HCEC 1CT (cell line): ENCODE results near the gene RAI14.
"Not testable (repeated sequence)": the region's sequence is repeated elsewhere in the genome, so short reads cannot be mapped to it uniquely, and the experiment has no call there.

Experiments
- DNase-seq: peaks from one replicate; pipeline ENCODE4 v3.0.0-alpha.2; 2017

RAI14 gene

GRCh38 chr5:34736445-34737115, 80.5 kb downstream of the RAI14 start:
- DNase-seq = no peak

- no peak for DNase-seq
Measured at GRCh38 chr5:34737731-34738130, 81.6 kb downstream of the RAI14 start.

- no peak for DNase-seq
Measured at GRCh38 chr5:34738381-34738780, 82.3 kb downstream of the RAI14 start.

- DNase-seq = no peak
Measured at GRCh38 chr5:34740389-34740806, 84.3 kb downstream of the RAI14 start.

GRCh38 chr5:34742061-34742460, 85.9 kb downstream of the RAI14 start:
- DNase-seq = no peak

- peak; percentile 78 for DNase-seq
Measured at GRCh38 chr5:34743878-34744277, 87.8 kb downstream of the RAI14 start.

- DNase-seq = no peak
Measured at GRCh38 chr5:34748431-34748830, 92.3 kb downstream of the RAI14 start.

- peak; percentile 82 for DNase-seq
Measured at GRCh38 chr5:34749431-34749873, 93.3 kb downstream of the RAI14 start.

GRCh38 chr5:34750206-34750605, 94.1 kb downstream of the RAI14 start:
- no peak for DNase-seq

- DNase-seq = no peak
Measured at GRCh38 chr5:34751807-34752736, 95.9 kb downstream of the RAI14 start.

- peak; percentile 57 for DNase-seq
Measured at GRCh38 chr5:34753236-34753635, 97.1 kb downstream of the RAI14 start.

GRCh38 chr5:34755926-34756325, 99.8 kb downstream of the RAI14 start:
- DNase-seq = no peak

- no peak for DNase-seq
Measured at GRCh38 chr5:34756781-34757624, 100.9 kb downstream of the RAI14 start.

- no peak for DNase-seq
Measured at GRCh38 chr5:34758514-34758913, 102.4 kb downstream of the RAI14 start.

GRCh38 chr5:34759213-34759612, 103.1 kb downstream of the RAI14 start:
- not testable (repeated sequence) for DNase-seq

- no peak for DNase-seq
Measured at GRCh38 chr5:34765662-34766061, 109.5 kb downstream of the RAI14 start.

GRCh38 chr5:34767180-34767579, 111.1 kb downstream of the RAI14 start:
- DNase-seq = no peak

- DNase-seq = no peak
Measured at GRCh38 chr5:34770486-34770885, 114.4 kb downstream of the RAI14 start.

GRCh38 chr5:34771076-34771475, 114.9 kb downstream of the RAI14 start:
- no peak for DNase-seq

GRCh38 chr5:34772267-34773098, 116.4 kb downstream of the RAI14 start:
- DNase-seq = no peak

GRCh38 chr5:34774139-34774538, 118.0 kb downstream of the RAI14 start:
- no peak for DNase-seq

- DNase-seq = not testable (repeated sequence)
Measured at GRCh38 chr5:34774678-34775077, 118.5 kb downstream of the RAI14 start.
